Right lung (tissue), 5 donors: ENCODE data around the gene SRC. TPM values are rescaled to one million over a fixed set of nuclear protein-coding genes. Genes with fewer than 3 reads are reported as not detected.

Source experiments
- DNase-seq, 2 donors: peaks; one replicate each; pipeline ENCODE4 v3.0.0-alpha.2; 2013
- polyA plus RNA-seq, 5 donors: library from polyadenylated mRNA; unstranded; fragments of 120-200 nt; gene quantifications; one replicate each; pipeline versions ENCODE4 v1.2.1 to v1.2.3, GENCODE V29; 2013; ENCODE audit warnings: inconsistent platforms in 1 of 5, low replicate concordance in 1 of 5; ENCODE audit not compliant: insufficient read length in 5 of 5, insufficient read depth in 1 of 5

SRC gene
- polyA plus RNA-seq, 5 donors = 57.2 to 89.4 (median 72.2) TPM

DNA sequence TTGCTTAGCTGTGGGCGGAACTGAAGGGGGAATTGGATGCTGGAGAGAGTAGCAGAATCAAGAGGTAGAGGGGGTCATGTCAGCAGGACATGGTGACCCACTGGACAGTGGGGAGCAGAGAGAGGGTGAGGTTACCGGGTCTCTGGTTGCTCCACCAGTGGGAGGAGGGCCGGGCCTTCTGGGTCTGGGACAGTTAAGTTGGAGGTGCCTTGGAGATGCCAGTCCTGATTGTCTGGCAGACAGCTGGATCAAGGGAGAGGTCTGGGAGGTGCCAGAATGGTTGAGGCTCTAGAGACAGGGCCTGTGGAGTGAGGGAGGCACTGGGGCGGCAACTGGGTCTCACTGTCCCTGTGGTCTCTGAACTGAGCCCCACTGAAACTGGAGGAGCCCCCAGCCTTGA is 31.8 kb upstream of the SRC start:
- no peak for DNase-seq

DNA sequence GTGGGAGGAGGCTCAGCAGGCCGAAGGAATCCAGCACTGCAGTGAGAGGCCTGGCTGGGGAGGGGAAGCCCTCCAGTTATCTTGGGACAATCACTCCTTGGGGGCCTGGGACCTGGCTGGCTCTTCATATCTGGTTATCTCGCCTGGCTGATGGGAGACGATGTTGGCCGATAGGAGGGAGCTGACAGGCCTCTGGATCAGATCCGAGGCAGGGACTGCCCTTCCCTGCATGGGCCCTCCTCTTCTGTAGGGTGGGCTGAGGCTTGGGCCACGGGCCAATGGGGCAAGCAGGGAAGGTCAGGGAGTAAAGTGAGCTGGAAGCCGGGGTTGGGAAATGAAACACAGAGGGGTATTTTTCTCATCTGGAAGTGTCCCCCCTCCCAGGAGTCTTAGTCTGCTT is 31.3 kb upstream of the SRC start:
- DNase-seq = peak; percentile 52 to 58

DNA sequence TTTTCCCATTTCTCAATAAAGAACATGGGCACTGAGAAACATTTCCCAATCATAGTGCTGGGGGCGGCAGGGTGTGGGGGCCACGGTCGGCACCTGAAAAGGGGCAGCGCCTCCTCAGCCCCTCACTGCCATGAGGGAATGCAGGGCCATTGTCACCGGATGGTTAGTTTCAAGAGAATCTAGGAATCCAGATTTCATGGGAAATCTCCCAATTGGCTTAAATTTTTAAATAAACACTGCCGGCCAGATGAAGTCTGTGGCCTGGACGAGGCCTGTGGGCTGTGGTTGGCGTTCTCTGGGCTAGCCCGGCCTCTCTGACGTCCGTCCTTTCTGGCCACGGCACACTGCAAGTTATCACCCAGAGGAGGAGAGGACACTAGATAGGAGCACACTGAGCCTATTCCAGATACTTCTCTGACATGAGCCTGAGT is 30.9 kb upstream of the SRC start:
- peak; percentile 52 to 66 for DNase-seq

DNA sequence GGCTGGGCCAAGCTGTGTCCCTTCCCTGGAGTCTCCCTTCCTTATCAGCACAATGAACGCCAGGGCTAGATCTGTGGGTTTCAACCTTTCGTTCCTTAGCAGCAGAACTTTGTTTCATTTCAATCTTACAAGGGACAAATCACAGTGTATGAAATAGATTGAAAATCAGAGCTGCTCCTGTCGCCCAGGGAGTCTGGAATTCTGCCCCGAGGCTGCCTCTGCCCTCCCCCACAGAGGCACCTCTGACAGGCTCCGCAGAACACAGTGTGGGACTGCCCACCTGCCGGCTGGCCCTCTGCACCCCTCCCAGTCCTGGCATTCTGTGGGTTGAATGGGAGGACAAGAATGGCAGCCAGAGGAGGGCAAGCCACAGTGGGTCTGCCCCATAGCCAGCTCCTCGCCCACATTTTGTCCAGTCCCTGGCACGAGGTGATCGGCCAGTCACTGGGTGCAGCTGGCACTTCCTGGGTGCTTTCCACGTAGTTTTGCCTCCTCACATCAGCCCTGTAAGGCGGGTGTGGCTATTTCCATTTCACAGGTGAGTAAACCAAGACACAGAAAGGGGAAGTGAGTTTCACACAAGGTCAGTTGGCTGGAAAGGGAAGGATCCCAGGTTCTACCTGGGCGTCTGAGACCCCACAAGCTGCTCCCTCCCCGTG is 30.4 kb upstream of the SRC start:
- DNase-seq = no peak

DNA sequence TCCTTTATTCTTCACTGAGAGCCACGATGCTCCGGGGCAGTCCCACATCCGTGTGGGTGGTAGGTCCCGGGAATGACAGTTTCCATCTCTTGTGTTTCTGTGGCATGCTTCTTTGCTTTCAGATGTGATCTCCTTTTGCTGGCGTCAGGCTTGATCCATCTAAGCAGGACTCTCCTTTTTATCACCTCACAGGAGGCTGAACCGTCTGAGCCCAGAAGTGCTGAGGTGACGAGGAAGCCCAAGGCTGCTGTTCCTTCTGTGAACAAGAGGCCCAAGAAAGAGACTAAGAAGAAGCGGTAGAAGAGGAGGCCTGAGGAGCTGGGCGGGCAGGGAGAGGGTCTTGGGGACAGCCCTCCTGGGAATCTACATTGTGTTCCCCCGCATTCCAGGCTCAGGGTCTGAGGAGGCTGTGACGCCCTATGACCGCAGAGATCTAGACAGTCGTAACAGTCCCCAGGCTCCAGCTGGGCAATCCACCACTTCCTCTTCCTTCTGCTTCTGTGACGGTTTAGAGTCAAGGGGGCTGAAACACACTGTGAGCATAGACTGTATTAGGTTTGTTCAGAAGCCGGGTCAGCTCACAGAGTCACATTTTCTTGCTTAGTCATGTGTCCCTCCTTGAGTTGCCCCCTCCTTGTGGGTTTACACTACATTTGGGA is 29.7 kb upstream of the SRC start:
- no peak for DNase-seq

DNA sequence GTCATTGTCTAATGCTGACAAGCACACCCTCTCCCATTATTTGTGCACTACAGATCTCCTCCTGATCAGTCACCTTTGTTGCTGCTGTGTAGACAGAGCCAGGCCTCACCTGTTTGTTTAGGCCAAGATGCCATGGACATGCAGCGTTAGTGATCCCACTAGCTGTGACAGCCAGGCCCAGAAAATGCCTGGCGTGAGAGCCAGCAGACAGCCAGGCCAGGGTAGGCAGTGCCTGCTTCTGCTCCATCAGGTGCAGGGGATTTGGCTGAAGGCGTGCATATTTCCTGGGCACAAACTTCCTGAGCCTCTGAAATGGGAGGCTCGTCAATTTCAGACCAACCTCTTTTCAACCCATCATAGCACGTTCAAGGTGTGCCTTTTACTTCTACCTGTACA is 29.2 kb upstream of the SRC start:
- DNase-seq = no peak

DNA sequence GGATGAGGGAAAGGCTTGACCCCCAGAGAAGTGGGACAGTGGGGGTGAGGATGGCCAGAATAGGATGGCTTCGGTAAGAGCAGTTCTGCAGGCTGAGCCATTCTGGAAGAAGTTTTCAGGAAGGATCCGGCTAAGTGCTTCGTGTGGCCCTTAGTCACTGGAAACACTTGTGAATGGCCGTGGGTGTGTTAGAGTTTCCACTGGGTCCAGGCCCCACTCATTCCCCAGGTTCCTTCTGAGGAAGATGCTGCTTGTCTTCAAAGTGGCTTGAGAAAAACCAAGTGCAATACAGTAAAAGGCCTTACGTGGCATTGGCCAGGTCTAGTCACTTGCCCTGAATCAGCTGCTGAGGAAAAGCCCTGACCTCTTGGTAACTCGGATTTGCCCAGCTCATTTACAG is 28.6 kb upstream of the SRC start:
- DNase-seq = no peak

DNA sequence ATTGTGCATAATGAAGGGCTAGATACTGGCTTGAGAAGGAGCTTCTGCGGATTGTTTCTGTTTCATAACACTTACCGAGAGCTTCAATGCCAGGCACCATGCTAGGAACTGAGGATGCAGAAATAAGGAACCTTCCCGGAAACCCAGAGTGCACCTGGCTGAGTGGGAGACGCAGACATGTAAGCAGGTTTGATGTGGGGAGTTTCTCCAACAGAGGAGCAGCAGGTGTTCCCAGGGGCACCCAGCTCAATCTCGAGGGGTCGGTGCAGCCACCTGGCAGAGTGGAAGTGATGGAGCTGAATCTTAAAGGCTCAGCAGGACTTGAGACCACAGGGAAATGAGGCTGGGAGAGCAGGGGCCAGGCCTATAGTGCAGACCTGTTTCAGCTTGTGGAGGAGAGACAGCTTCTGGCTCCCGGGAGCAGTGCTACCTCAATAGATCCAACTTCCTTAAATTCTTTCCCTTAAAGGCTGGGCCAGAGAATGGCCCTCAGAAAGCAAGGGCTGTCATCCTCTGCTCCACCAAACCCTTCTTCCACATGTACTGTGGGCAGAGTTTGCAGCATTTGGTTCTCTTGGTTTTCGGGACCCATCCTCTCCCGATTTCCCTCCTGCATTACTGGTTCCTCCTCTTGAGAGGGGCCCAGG is 27.8 kb upstream of the SRC start:
- no peak for DNase-seq

DNA sequence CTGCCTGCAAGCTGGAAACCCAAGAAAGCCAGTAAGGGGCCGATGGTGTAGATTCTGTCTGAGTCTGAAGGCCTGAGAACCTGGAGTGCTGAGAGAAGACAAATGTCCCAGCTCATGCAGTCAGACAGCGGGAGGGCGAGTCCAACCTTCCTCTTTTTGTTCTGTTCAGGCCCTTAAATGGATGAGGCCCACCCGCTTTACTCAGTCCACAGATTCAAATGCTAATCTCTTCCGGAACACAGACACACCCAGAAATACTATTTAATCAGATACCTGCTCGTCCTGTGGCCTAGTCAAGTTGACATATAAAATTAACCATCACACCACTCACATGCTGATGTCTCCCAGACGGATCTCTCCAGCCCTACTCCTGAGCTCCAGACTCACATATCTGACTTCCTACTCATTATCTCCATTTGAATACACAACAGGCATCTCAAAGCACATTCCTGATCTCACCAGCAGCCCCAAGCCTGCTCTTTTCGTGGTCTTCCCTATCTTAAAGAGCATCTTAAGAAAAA is 26.7 kb upstream of the SRC start:
- no peak for DNase-seq

DNA sequence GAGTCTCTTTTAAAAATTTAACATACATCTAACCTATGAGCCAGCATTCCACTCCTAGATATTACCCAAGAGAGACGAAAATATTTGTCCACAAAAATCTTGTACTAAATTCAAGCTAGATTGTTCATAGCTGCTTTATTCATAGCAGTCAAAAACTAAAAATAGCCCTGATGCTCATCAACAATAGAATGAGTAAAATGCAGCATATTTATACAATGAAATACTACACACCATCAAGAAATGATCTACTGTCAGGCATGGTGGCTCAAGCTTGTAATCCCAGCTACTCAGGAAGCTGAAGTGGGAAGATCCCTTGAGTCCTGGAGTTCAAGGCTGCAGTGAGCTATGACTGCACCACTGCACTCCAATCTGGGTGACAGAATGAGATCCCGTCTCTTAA is 22.0 kb upstream of the SRC start:
- DNase-seq = no peak

DNA sequence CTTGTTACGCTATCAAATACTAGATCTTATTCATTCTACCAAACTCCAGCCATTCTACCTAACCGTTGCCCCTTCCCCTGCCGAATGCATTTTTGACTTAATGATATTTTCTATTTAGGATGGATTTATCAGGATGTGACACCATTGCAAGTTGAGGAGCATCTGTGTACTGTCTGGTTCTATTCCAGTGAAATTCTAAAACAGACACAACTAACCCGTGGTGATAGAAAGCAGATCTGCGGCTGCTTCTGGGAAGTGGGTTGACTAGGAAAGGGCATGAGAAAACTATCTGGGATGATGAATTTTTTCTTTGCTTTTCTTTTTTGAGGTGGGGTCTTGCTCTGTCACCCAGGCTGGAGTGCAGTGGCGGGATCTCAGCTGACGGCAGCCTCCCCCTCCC is 20.7 kb upstream of the SRC start:
- no peak for DNase-seq

DNA sequence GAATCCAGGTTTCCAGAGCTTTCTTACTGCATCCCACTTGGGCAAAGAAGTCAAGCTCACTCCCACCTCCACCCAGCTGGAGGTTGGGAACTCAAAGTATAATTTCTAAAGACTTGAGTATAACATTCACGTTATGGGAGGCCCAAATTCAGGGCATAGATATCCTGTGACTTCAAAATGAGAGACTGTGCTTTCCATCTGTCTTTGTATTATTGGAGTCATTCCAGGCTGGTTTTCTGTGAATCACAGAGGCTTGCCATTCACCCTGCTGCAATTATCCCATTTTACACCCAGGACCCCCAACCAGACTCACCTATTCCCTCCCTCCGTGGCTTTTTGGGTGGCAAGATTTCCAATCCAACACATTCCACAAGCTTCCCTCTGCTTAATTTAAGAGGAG is 19.3 kb upstream of the SRC start:
- DNase-seq = no peak

DNA sequence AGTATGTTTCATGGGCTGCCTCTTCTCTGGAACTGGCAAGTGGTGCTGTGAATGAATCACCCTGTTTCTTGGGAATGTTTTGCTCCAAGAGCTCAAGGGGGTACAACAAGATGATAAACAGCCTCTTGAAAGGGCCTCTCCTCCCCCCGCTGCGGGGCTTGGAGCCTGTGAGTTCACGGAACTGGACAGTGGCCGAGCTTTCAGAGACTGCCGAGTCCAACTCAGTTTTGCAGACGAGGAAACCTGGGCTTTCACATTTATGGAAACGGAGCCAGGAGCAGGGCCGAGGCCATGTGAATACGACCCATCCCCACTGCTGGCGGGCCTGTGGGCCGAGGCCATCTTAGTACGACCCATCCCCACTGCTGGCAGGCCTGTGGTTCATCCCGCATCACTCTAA is 18.2 kb upstream of the SRC start:
- DNase-seq = no peak

DNA sequence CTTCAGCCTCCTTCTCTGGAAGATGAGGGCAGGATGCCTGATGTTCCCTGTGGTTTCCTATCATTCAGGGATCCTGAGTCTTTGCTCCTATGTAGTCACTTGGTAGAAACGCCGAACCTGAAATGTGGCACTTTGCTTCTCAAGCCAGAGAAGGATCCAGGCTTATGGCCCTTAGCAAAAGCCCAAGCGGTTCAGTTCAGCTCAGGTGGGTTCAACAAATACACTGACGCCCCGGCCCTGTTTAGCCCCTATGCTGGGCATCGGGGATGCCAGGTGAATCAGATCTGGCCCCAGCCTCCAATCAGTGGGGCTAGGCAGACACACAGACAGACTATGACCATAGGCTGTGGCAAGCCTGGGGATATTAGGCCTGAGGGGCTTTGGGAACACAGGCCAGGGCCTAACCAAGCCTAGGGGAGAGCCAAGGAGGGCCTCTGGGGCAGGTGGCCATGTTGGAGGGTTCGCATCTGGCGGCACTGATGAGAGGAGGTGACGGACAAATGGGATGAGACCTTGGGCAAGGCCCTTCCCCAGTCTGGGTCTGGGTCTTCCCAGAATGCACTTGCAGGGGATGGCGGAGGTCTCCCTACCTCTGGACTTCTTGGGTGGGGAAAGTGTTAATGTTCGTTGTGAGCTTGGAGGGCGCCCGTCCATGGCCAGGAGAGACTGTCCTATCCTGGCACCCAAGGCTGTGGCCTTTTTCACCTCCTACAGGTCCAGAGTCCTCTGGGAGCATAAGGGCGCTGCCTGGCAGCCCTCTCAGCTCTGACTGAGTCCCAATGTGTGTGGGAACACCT is 17.6 kb upstream of the SRC start:
- no peak for DNase-seq

DNA sequence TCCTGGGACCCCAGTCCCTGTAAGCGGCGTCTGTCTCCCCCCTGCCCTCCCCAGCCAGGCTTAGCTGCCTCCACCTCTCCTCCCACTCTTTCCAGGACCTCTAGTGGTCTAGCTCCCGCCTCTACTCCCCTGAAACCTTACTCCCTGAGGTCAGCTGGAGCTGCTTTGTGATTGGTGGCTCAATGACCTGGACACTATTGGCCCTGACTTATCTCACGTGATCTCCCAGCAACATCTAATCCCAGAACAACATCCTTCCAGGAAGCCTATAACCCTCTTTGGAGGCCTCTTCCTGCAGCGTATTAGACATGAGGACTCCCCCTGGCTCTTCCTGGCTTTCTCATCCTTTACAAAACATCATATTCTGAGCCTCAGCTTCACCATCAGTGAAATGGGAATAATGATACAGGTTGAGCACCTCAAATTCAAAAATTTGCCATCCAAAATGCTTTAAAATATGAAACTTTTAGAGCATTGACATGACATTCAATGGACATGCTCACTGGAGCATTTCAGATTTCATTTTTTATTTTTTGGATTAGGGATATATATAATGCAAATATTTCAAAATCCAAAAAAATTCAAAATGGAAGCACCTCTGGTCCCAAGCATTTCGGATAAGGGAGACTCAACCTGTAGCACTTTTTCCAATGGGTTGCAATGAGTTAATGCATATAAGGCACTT is 16.3 kb upstream of the SRC start:
- no peak for DNase-seq

DNA sequence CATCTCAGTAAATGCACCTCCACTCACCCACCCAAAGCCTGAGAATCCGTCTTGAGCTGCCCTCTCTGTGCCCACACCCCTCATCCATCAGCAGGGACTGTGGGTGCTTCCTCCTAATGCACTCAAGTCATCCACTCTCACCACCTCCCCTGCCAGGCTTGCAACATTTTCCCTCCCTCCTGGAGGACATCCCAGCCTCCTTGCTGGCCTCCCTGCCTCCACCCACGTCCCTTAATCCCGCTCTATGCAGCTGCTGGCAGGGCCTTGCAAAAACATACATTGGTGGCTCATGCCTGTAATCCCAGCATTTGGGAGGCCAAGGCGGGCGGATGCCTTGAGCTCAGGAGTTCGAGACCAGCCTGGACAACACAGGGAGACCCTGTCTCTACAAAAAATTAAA is 15.6 kb upstream of the SRC start:
- DNase-seq = no peak

DNA sequence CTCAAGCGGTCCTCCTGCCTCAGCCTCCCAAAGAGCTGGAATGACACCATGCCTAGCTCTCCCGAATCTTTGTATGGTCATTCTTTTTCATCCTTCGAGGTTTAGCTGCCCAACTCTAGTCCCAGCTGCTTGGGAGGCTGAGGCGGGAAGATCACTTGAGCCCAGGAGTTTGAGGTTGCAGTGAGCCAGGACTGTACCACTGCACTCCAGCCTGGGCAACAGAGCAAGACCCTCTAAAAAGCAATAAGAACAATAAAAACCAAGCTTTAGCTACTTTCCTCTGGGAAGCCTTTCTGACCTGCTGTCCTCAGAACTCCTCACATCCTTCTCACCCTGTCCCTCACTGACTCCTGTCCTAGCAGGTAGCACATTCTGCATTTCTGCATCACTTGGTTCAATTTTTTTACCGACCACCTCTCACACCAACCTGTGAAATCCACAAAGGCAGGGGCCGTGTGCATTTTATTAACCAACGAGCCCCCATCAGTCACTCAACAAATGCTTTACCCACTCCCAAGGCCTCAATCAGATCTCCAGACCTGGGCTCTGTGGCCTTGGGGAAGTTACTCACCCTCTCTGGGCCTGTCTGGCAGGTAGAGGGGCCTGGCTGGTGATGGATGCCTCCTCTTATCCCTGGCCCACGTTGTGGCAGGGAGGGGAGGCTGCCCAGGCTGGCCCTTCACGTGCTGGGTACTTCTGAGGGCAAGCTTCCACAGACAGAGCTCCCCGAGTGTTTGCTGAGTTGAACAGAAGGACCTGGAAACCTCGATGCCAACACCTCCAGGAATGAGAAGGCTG is 14.7 kb upstream of the SRC start:
- no peak for DNase-seq

DNA sequence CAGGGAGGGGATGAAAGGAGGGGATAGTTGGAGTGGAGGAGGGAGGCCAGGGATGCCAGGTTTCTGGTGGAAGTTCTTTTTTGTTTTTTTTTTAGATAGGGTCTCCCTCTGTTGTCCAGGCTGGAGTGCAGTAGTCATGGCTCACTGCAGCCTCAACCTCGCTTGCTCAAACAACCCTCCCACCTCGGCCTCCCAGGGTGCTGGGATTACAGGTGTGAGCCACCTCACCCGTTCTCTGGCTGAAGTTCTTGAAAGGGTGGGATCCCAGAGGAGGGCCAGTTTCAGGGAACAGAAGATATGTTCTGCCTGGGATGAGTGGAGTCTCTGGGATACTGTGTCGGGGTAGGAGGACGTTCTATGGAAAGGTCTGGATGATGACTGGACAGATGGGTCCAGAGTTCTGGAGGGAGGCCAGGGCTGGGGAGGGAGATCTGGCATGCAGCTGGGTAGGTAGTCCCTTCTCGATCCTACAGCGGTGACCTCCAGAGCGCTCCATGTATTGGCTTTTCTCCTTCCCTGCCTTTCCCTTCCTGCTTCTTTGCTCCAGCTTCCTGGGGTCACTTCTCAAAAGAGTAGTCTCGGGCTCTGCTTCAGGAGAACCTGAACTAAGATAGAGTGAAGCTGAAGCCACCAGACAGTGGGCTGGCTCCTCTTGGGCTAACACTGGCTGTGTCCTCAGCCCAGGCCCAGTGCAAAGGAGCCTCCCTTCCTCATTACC is 12.7 kb upstream of the SRC start:
- no peak for DNase-seq

DNA sequence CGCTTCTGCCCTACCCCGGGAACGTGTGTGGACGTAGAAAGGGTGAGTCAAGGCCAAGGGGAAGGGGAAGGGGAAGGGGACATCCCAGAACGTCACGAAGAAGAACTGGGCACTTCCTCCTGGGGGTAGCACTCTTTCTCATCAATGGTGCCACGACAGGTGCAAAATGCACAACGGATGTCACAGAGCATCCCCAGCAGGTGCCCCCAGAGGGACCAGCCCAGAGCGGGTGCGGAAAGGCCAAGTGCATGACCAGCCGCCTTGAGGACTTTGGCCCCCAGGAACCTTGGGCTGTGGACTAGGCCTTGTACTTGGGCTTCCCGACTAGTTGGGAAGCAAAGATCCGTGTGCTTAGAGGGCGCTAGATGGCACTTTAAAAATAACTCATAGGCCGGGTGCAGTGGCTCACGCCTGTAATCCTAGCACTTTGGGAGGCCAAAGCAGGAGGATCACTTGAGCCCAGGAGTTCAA is 12.1 kb upstream of the SRC start:
- no peak for DNase-seq

DNA sequence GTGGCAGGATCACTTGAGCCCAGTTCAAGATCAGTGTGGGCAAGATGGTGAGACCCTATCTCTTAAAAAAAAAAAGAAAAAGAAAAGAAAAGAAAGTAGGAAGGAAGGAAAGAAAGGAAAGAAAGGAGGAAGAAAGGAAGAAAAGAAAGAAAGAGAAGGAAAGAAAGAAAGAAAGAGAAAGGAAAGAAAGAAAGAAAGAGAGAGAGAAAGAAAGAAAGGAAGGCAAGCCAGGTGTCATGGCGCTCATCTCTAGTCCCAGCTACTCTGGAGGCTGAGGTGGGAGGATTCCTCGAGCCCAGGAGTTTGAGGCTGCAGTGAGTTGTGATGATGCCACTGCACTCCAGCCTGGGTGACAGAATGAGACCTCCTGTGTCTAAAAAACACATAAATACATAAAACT is 11.5 kb upstream of the SRC start:
- DNase-seq = no peak
